BLaER1 treated with 17β-estradiol and CSF1 and Interleukin-3, amounts not matched to agents 10 nM and 100 nM (cell line): ENCODE results near the gene ASGR1.

Experiments
- H3K27ac ChIP-seq, 11 experiments: shearing (Covaris generic); formaldehyde crosslinking; 2 replicates each; pipeline ENCODE4 v1.8.1; 2022
- H3K27me3 ChIP-seq, 11 experiments: shearing (Covaris generic); formaldehyde crosslinking; 2 replicates each; pipeline ENCODE4 v1.8.1; 2022
- H3K36me3 ChIP-seq, 11 experiments: shearing (Covaris generic); formaldehyde crosslinking; 2 replicates each; pipeline ENCODE4 v1.8.1; 2022
- H3K4me1 ChIP-seq, 10 experiments: shearing (Covaris generic); formaldehyde crosslinking; 2 replicates each; pipeline ENCODE4 v1.8.1; 2022
- H3K4me2 ChIP-seq, 11 experiments: shearing (Covaris generic); formaldehyde crosslinking; 2 replicates each; pipeline ENCODE4 v1.8.1; 2022
- H3K4me3 ChIP-seq, 10 experiments: shearing (Covaris generic); formaldehyde crosslinking; 2 replicates each; pipeline ENCODE4 v1.8.1; 2022
- H3K9ac ChIP-seq, 11 experiments: shearing (Covaris generic); formaldehyde crosslinking; 2 replicates each; pipeline ENCODE4 v1.8.1; 2022
- H3K9me3 ChIP-seq, 11 experiments: shearing (Covaris generic); formaldehyde crosslinking; replicated peaks in 1 of 11; 2 replicates each; pipeline ENCODE4 v1.8.1; 2022
- H4K20me1 ChIP-seq, 11 experiments: shearing (Covaris generic); formaldehyde crosslinking; 2 replicates each; pipeline ENCODE4 v1.8.1; 2022
- Cebpa-rat ChIP-seq, 11 experiments: shearing (Covaris generic); IDR thresholded peaks; 2 replicates each; pipeline ENCODE4 v1.8.1; 2022

Gene ASGR1, protein sequence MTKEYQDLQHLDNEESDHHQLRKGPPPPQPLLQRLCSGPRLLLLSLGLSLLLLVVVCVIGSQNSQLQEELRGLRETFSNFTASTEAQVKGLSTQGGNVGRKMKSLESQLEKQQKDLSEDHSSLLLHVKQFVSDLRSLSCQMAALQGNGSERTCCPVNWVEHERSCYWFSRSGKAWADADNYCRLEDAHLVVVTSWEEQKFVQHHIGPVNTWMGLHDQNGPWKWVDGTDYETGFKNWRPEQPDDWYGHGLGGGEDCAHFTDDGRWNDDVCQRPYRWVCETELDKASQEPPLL

DNA sequence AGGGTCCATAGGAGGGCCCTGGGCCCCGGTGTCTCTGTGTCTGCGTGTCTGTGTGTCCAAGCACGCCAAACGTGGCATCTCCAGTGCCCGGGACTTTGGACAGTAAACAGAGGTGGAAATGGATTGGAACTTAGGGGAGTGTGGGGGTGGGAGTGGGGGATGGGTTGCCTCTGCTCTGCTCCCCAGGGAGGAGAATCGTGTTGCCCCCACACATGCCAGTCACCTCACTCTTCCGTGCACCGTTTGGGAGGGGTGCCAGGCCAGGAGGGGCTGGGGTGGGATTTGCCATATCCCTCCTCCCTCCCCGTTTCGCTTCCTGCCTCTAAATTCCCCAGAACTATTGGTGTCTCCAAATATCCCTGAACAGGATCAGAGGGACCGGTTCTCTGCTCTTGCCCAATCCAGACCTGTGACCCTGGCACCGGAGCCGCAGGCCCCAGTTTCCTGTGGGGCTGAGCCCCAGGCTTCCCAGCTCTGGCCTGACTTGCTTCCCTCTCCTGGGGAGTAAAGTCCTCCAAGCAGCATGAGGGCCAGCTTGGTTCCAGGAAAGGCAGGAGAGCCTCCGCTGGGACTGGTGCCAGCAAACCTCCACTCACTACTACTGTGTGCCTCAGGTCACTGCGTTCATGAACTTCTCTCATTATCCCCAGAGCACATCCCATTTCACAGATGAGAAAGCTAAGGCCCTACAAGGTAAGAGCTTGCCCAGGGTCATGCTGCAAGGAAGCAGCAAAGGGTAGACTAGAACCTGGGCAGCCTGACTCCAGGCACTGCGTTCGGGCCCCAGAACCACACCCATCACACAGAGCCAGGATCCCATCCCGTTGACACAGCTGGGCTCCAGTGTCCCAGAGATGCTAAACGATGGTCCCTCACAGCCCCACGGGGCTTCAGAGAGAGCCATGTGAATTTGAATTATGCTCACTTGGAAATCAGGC lies at the start of gene ASGR1:
Gene ASGR1, minus strand, starts transcription at position 54 of the 938 bp plus-strand sequence. CDS start 807 bp downstream, outside the sequence.
- peaks cover 21 to 31% (median 24%) of the 10 kb centered on the region in 10 experiments for H3K4me1 ChIP-seq
- no peaks in the 10 kb centered on the region for H3K9me3 ChIP-seq
- H3K36me3 ChIP-seq: no peaks in the 10 kb centered on the region
- peak within 1 kb of the TSS in 8 of 10 experiments; percentile 53 to 69 (median 62); a peak in 11 of 20 replicates for H3K4me3 ChIP-seq
- peak within 1 kb of the TSS; percentile 92 to 100 (median 98) for H3K4me2 ChIP-seq
- peaks cover 0 to 6% (median 0%) of the 10 kb centered on the region in 11 experiments; a peak in 1 of 22 replicates for H3K27me3 ChIP-seq
- peaks cover 0 to 8% (median 0%) of the 10 kb centered on the region in 11 experiments; a peak in 2 of 22 replicates for H4K20me1 ChIP-seq
- peak within 1 kb of the TSS in 1 of 11 experiments; percentile 35; a peak in 1 of 22 replicates for H3K27ac ChIP-seq
- peak within 1 kb of the TSS in 8 of 11 experiments; percentile 64 to 78 (median 68); a peak in 11 of 22 replicates for H3K9ac ChIP-seq
- TF ChIP-seq Cebpa-rat (IDR thresholded peaks at IDR 0.05): no peak

DNA sequence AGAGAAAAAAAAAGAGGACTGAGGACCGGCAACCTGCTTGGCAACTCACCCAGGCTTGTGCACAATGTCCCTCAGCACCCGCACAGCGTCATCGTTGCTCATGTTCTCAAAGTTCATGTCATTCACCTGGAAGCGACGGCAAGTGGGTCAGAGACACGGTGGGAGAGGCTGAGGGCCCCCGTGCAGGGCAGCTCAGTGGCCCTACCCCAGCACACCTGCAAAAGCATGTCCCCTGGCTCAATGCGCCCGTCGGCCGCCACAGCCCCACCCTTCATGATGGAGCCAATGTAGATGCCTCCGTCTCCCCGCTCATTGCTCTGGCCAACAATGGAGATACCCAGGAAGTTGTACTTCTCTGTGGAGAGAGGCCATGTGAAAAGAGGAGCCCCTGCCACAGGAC lies 49.8 kb upstream of the ASGR1 start:
- Histone ChIP-seq H3K27me3 (no peaks in the 10 kb centered on the region), H3K36me3 (peaks cover 65 to 78% (median 71%) of the 10 kb centered on the region in 11 experiments), H4K20me1 (peaks cover 16 to 77% (median 37%) of the 10 kb centered on the region in 11 experiments; a peak in 18 of 22 replicates), H3K27ac (no peak overlapping the region), H3K9me3 (no peaks in the 10 kb centered on the region), H3K9ac (no peak overlapping the region), H3K4me3 (no peak overlapping the region), H3K4me1 (peaks cover 21 to 38% (median 22%) of the 10 kb centered on the region in 10 experiments), H3K4me2 (no peak overlapping the region)
- TF ChIP-seq Cebpa-rat (IDR thresholded peaks at IDR 0.05): no peak

DNA sequence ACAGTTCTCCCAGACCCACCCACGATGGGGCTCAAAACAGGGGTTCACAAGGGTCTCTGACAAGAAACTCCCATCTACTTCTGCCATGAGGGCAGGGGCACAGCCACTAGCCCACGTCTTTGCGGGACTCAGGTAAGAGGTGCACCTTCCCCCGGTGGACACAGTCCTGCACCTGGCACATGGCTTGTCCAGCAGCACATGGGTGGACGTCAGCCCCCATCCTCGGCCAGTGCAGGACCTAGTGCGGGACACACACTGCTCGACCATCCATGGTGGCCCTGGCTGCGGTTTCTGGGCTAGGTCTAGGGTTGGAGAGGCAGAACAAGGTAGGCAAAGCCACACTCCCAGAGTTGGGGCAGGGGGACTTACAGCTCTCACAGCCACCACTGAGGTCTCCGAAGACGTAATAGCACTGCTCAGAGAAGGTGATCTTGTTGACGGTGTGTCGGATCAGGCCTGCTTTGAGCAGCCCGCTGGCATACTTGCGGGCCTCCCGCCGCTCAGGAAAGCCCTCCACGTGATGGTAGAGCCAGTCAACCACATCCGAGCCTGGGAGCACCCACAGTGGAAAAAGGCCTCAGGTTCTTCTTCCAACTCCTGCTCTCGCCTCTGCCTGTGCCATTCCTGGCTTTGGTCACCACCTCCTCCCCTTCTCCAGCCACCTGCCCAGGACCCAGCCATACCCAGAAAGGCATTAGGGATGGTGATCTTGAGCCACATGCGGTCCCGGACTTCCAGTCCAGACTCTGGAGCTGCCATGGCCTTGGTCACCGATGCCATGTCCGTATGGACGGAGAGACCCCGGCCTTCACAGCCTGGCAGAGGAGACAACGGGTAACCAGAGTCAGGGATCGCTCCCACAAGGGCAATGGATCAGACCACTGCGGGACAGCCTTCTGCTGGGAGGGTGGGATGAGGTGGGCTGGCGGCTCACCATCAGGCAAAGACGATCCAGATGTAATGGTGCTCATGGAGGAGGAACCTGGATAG lies 47.8 kb upstream of the ASGR1 start:
- no peak overlapping the region for H3K9ac ChIP-seq
- no peaks in the 10 kb centered on the region for H3K9me3 ChIP-seq
- no peak overlapping the region for H3K4me3 ChIP-seq
- H3K4me1 ChIP-seq: peaks cover 5 to 27% (median 17%) of the 10 kb centered on the region in 10 experiments
- no peaks in the 10 kb centered on the region for H3K27me3 ChIP-seq
- peaks cover 84 to 97% (median 90%) of the 10 kb centered on the region in 11 experiments for H3K36me3 ChIP-seq
- no peak overlapping the region for H3K27ac ChIP-seq
- TF ChIP-seq Cebpa-rat (IDR thresholded peaks at IDR 0.05): no peak
- peaks cover 18 to 91% (median 49%) of the 10 kb centered on the region in 11 experiments; a peak in 21 of 22 replicates for H4K20me1 ChIP-seq
- no peak overlapping the region for H3K4me2 ChIP-seq

DNA sequence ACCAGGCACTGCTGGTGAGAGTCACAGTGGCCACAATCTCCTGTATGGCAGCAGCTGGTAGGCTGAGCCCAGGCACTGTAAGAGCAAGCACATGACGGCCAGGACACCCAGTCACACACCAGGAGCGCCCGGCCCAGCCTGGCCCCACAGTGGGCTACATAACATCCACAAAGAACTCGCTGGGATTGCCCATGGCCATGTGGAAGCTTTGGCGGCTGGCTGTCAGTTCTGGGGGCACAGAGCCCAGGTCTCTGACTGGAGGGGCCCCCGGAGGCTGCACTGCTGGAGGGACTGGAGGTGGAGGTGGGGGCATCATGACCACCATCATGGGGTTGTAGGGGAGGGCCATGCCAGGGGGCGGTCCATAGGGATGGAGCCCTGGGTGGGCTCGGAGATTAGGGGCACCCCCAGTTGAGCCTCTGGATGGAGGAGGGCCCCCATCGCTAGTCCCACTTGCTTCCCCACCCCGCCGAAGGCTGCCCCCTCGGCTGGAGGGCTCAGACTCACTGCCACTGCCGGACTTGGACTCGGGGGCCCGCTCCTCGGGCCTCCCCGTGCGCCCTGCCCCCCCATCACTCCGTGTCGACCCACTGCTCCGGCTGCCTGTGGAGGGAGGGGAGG lies 46.7 kb upstream of the ASGR1 start:
- peaks cover 92 to 100% (median 96%) of the 10 kb centered on the region in 11 experiments for H3K36me3 ChIP-seq
- H4K20me1 ChIP-seq: peaks cover 18 to 93% (median 49%) of the 10 kb centered on the region in 11 experiments; a peak in 21 of 22 replicates
- H3K4me3 ChIP-seq: no peak overlapping the region
- no peaks in the 10 kb centered on the region for H3K9me3 ChIP-seq
- H3K4me2 ChIP-seq: no peak overlapping the region
- H3K4me1 ChIP-seq: peaks cover 8 to 31% (median 23%) of the 10 kb centered on the region in 10 experiments; a peak in 19 of 20 replicates
- H3K9ac ChIP-seq: peak overlapping the region in 6 of 11 experiments; percentile 20 to 50 (median 34); a peak in 6 of 22 replicates
- peak overlapping the region in 1 of 11 experiments; percentile 17; a peak in 1 of 22 replicates for H3K27ac ChIP-seq
- TF ChIP-seq Cebpa-rat (IDR thresholded peaks at IDR 0.05): no peak
- no peaks in the 10 kb centered on the region for H3K27me3 ChIP-seq

DNA sequence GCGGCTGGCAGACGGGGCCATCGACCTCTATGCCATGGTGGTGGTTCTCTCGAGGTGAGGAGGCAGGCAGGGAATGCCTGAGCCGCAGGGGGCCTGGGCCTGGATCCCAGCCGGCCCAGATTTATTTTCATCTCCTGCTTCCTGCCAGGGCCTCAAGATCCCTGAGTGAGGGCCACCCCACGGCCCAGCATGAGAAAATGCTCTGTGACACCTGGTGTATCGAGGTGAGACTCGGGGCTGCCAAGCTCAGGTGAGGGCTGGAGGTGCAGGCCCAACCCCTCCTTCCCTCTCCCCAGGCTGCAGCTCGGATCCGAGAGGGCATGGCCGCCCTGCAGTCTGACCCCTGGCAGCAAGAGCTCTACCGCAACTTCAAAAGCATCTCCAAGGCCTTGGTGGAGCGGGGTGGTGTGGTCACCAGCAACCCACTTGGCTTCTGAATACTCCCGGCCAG lies 45.5 kb upstream of the ASGR1 start:
- Histone ChIP-seq H3K36me3 (peaks cover 82 to 89% (median 84%) of the 10 kb centered on the region in 11 experiments), H3K4me1 (peaks cover 14 to 32% (median 29%) of the 10 kb centered on the region in 10 experiments), H3K4me2 (no peak overlapping the region), H3K27ac (peak overlapping the region in 1 of 11 experiments; percentile 1; a peak in 1 of 22 replicates), H4K20me1 (peaks cover 14 to 88% (median 46%) of the 10 kb centered on the region in 11 experiments; a peak in 20 of 22 replicates), H3K9ac (peak overlapping the region in 7 of 11 experiments; percentile 1 to 50 (median 26); a peak in 7 of 22 replicates), H3K27me3 (no peaks in the 10 kb centered on the region), H3K9me3 (no peaks in the 10 kb centered on the region), H3K4me3 (no peak overlapping the region)
- no peak for TF ChIP-seq Cebpa-rat (IDR thresholded peaks at IDR 0.05)

DNA sequence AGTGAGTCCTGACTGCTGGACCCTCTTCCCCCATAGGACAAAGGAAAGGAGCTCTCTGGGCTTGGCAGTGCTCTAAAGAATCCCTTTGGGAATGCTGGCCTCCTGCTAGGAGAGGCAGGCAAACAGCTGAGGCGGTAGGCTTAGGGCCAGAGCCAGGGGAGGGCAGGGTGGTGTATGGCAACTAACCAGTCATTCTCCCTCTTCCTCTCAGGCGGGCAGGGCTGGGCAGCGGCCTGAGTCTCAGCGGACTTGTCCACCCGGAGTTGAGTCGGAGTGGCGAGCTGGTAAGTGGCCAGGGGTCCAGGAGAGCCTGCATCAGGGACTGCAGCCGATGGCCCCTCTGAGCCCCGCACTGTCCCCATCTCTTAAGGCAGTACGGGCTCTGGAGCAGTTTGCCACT lies 44.9 kb upstream of the ASGR1 start:
- H3K9ac ChIP-seq: peak overlapping the region in 3 of 11 experiments; percentile 10 to 36 (median 11); a peak in 3 of 22 replicates
- no peak overlapping the region for H3K4me2 ChIP-seq
- H3K36me3 ChIP-seq: peaks cover 76 to 83% (median 79%) of the 10 kb centered on the region in 11 experiments
- no peak overlapping the region for H3K27ac ChIP-seq
- TF ChIP-seq Cebpa-rat (IDR thresholded peaks at IDR 0.05): no peak
- no peaks in the 10 kb centered on the region for H3K9me3 ChIP-seq
- H4K20me1 ChIP-seq: peaks cover 14 to 83% (median 44%) of the 10 kb centered on the region in 11 experiments; a peak in 20 of 22 replicates
- H3K27me3 ChIP-seq: no peaks in the 10 kb centered on the region
- H3K4me1 ChIP-seq: peaks cover 19 to 37% (median 34%) of the 10 kb centered on the region in 10 experiments
- H3K4me3 ChIP-seq: no peak overlapping the region

DNA sequence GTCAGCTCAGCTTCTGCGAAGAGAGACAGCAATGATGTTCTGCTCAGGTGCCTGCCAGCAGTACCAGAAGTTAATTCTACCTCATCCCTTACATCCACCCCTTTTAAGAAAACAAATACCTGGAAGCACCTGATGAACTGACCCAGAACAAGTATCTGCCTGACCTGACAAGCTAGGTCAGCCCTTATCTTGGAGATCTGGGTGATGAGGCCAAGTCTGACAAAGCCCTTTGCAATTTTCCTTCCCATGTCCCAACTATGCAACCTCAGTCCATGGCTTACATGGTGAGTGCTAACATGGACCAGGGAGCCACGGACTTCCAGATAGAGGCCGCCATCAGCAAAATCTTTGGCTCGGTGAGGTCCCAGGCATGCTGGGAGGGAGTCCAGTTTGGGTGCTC lies 44.2 kb upstream of the ASGR1 start:
- H3K9ac ChIP-seq: peak overlapping the region in 7 of 11 experiments; percentile 11 to 95 (median 36); a peak in 7 of 22 replicates
- H3K4me2 ChIP-seq: no peak overlapping the region
- H3K36me3 ChIP-seq: peaks cover 68 to 76% (median 71%) of the 10 kb centered on the region in 11 experiments
- no peak for TF ChIP-seq Cebpa-rat (IDR thresholded peaks at IDR 0.05)
- no peaks in the 10 kb centered on the region for H3K9me3 ChIP-seq
- peaks cover 26 to 45% (median 40%) of the 10 kb centered on the region in 10 experiments for H3K4me1 ChIP-seq
- H3K27me3 ChIP-seq: no peaks in the 10 kb centered on the region
- no peak overlapping the region for H3K4me3 ChIP-seq
- H4K20me1 ChIP-seq: peaks cover 14 to 81% (median 44%) of the 10 kb centered on the region in 11 experiments; a peak in 20 of 22 replicates
- no peak overlapping the region for H3K27ac ChIP-seq
